Tibial nerve (tissue), 4 donors: ENCODE data around the gene NRXN3. TPM values are rescaled to one million over a fixed set of nuclear protein-coding genes. Genes with fewer than 3 reads are reported as not detected.

Source experiments
- DNase-seq, 2 donors: peaks; one replicate each; pipeline ENCODE4 v3.0.0-alpha.2; 2019; ENCODE audit warnings: low spot score in 2 of 2
- H3K27ac ChIP-seq, 4 donors: fragments of 200-600 bp; sonication (generic) in 3 of 4; one replicate each; pipeline ENCODE4 v1.5.1; 2017 to 2019; ENCODE audit warnings: mild to moderate bottlenecking in 1 of 4
- H3K27me3 ChIP-seq, 2 donors: fragments of 200-600 bp; sonication (generic) in 1 of 2; one replicate each; pipeline versions ENCODE4 v1.5.1 to v1.6.0; 2017 to 2019
- H3K36me3 ChIP-seq, 3 donors: fragments of 200-600 bp; sonication (generic); one replicate each; pipeline ENCODE4 v1.5.1; 2018 to 2019
- H3K4me1 ChIP-seq, 4 donors: fragments of 200-600 bp; sonication (generic) in 3 of 4; one replicate each; pipeline ENCODE4 v1.5.1; 2017 to 2019
- H3K4me3 ChIP-seq, 4 donors: fragments of 200-600 bp; sonication (generic) in 3 of 4; one replicate each; pipeline ENCODE4 v1.5.1; 2017 to 2019; ENCODE audit warnings: mild to moderate bottlenecking in 1 of 4, moderate library complexity in 1 of 4
- H3K9me3 ChIP-seq, 4 donors: fragments of 200-600 bp; sonication (generic) in 3 of 4; one replicate each; pipeline ENCODE4 v1.5.1; 2017 to 2019
- EP300 ChIP-seq, 2 donors: sonication (generic); formaldehyde crosslinking; IDR thresholded peaks; one replicate each; pipeline ENCODE4 v1.6.1; 2017; ENCODE audit warnings: antibody characterized with exemption in 2 of 2, mild to moderate bottlenecking in 1 of 2
- POLR2A ChIP-seq, 2 donors: fragments of 450-650 bp; IDR thresholded peaks; one replicate each; pipeline ENCODE4 v1.6.1; 2017; ENCODE audit warnings: antibody characterized with exemption in 2 of 2, mild to moderate bottlenecking in 2 of 2, moderate library complexity in 2 of 2
- WGBS, 2 donors: methylation state at CpG; one replicate each; pipeline ENCODE4 v1.1.5; 2018; 5-methylcytosine and 5-hydroxymethylcytosine counted together
- total RNA-seq, 4 donors: library from RNA; depleted of rRNA; stranded (reverse); fragments of >200 nt; gene quantifications; one replicate each; pipeline ENCODE4 v1.1.0, GENCODE V29; 2016
- TF ChIP-seq, protein P1 (sequence below), 5 experiments: fragments of 200-600 bp in 3 of 5; fragments of 450-650 bp in 2 of 5; sonication (generic) in 3 of 5; IDR thresholded peaks; one replicate each; pipeline ENCODE4 v1.5.1; 2016 to 2019; ENCODE audit warnings: antibody characterized with exemption in 5 of 5, mild to moderate bottlenecking in 3 of 5, moderate library complexity in 2 of 5

Gene NRXN3
- total RNA-seq, 4 donors from 2014 or later, result 16.7 to 52.2 (median 19.7) TPM

DNA sequence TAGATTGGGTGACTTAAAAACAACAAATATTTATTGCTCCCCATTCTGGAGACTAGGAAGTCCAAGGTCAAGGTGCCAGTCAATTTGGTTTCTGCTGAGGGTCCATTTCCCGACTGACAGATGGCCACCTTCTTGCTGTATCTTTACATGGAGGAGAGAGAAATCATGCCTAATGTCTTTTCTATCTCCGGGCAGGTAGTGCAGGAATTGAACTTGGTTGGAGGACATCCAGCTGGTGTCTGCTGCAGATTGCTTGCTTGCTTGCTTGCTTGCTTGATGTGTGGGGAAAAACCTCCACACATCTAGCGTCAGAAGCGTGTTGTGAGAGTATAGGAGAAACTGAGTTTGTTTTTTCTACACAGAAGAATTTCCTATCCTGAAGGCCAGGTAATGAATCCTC lies 1479.7 kb downstream of the NRXN3 start:
- no peak overlapping the region for H3K27ac ChIP-seq
- 89% methylated on average over 4 of the region's 4 CpGs for WGBS, 2 donors

DNA sequence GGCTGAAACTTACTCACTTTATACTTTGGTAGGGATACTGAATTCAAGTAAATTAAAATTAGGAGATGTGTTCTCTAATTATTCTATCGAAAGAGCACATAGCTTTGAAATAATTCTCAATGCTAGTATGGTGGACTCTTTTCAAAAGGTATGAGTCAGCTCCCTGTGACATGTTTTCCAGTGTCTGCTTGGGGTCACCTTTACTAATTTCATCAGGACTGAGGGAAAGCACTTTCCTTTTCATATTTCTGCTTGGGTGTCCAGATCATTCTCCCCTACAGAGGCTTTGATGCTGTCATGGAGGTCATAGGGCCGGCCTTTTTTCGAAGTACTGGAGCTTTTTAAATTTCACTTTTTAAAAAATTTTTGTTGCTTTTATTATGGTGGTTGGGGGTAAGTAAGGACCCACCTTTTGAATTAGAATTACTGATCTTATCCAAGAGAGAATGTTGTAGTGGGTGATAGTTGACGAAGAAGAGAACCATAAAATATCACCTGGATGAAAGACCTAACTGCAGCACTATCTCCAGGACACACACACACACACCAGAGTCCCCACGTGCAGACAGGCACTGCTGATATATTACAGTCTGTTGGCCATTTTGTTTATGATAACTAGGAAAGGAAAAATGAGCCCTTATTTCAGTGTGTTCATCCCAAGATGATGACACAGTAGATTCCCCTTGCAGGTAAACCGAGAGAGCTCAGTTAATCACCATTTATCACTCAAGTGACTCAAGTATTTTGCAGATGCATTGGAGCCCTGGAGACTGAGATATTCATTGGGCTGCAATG lies 1482.5 kb downstream of the NRXN3 start:
- WGBS, 2 donors, result 87 to 88% methylated on average over 6 of the region's 6 CpGs
- Histone ChIP-seq H3K4me3 (no peak overlapping the region), H3K36me3 (no peaks in the 10 kb centered on the region), H3K9me3 (peaks cover 0 to 4% (median 2%) of the 10 kb centered on the region in 4 donors), H3K27me3 (no peaks in the 10 kb centered on the region), H3K27ac (no peak overlapping the region), H3K4me1 (no peaks in the 10 kb centered on the region)
- TF ChIP-seq POLR2A (IDR thresholded peaks at IDR 0.05) (no peak), EP300 (IDR thresholded peaks at IDR 0.05) (no peak)
- TF ChIP-seq, protein P1, sequence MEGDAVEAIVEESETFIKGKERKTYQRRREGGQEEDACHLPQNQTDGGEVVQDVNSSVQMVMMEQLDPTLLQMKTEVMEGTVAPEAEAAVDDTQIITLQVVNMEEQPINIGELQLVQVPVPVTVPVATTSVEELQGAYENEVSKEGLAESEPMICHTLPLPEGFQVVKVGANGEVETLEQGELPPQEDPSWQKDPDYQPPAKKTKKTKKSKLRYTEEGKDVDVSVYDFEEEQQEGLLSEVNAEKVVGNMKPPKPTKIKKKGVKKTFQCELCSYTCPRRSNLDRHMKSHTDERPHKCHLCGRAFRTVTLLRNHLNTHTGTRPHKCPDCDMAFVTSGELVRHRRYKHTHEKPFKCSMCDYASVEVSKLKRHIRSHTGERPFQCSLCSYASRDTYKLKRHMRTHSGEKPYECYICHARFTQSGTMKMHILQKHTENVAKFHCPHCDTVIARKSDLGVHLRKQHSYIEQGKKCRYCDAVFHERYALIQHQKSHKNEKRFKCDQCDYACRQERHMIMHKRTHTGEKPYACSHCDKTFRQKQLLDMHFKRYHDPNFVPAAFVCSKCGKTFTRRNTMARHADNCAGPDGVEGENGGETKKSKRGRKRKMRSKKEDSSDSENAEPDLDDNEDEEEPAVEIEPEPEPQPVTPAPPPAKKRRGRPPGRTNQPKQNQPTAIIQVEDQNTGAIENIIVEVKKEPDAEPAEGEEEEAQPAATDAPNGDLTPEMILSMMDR (IDR thresholded peaks at IDR 0.05), result no peak
- DNase-seq, result no peak

More for the DNA sequence above, 1479.7 kb downstream of the NRXN3 start:
- Histone ChIP-seq H3K36me3 (no peaks in the 10 kb centered on the region), H3K9me3 (peaks cover 0 to 4% (median 2%) of the 10 kb centered on the region in 4 donors), H3K4me3 (no peak overlapping the region), H3K27me3 (no peaks in the 10 kb centered on the region), H3K4me1 (no peaks in the 10 kb centered on the region)
- no peak for DNase-seq
- TF ChIP-seq POLR2A (IDR thresholded peaks at IDR 0.05) (no peak), EP300 (IDR thresholded peaks at IDR 0.05) (no peak)
- TF ChIP-seq, protein P1 (IDR thresholded peaks at IDR 0.05), result no peak

DNA sequence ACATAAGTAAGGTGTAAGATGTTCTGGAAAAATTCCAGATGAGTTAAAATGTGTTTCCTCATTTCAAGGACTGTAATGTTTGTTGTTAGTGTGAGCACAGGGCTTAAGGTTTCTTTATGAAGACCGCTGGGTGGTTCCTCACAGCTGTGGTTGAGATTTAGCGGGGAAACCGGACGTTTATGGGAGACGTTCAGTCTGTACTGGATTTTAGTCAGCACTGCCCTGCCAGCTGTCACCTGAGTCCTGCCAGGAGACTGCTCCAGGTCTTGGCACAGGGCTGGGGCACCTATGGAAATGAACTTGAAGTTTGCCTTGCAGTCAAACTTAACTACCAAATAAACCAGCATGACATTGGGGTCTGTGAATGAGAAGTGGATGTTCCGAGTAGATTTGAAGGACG lies 1485.9 kb downstream of the NRXN3 start:
- TF ChIP-seq EP300 (IDR thresholded peaks at IDR 0.05) (no peak), POLR2A (IDR thresholded peaks at IDR 0.05) (no peak)
- TF ChIP-seq, protein P1 (IDR thresholded peaks at IDR 0.05), result no peak
- H3K27ac ChIP-seq, result no peak overlapping the region
- no peaks in the 10 kb centered on the region for H3K27me3 ChIP-seq
- peaks cover 0 to 4% (median 2%) of the 10 kb centered on the region in 4 donors for H3K9me3 ChIP-seq
- WGBS, 2 donors, result 79 to 84% methylated on average over 7 of the region's 7 CpGs
- DNase-seq, result no peak
- no peaks in the 10 kb centered on the region for H3K4me1 ChIP-seq
- H3K36me3 ChIP-seq, result no peaks in the 10 kb centered on the region
- H3K4me3 ChIP-seq, result no peak overlapping the region

- Histone ChIP-seq H3K4me3 (no peak overlapping the region), H3K4me1 (no peaks in the 10 kb centered on the region), H3K36me3 (no peaks in the 10 kb centered on the region), H3K9me3 (peaks cover 0 to 4% (median 2%) of the 10 kb centered on the region in 4 donors), H3K27ac (no peak overlapping the region), H3K27me3 (no peaks in the 10 kb centered on the region)
- TF ChIP-seq, protein P1 (IDR thresholded peaks at IDR 0.05), result no peak
- no peak for TF ChIP-seq EP300 (IDR thresholded peaks at IDR 0.05)
- no peak for TF ChIP-seq POLR2A (IDR thresholded peaks at IDR 0.05)
- no peak for DNase-seq
- WGBS, 2 donors, result 87 to 92% methylated on average over 7 of the region's 7 CpGs
Observed at GRCh38 chr14:79656496-79656895, 1486.3 kb downstream of the NRXN3 start.

GRCh38 chr14:79658221-79658620 lies 1488.0 kb downstream of the NRXN3 start:
- no peak for DNase-seq
- Histone ChIP-seq H3K4me3 (no peak overlapping the region), H3K27ac (no peak overlapping the region), H3K36me3 (no peaks in the 10 kb centered on the region), H3K9me3 (peaks cover 0 to 4% (median 2%) of the 10 kb centered on the region in 4 donors), H3K4me1 (no peaks in the 10 kb centered on the region), H3K27me3 (no peaks in the 10 kb centered on the region)
- 43 to 52% methylated on average over 5 of the region's 5 CpGs for WGBS, 2 donors
- TF ChIP-seq EP300 (IDR thresholded peaks at IDR 0.05), result no peak
- no peak for TF ChIP-seq POLR2A (IDR thresholded peaks at IDR 0.05)
- TF ChIP-seq, protein P1 (IDR thresholded peaks at IDR 0.05), result no peak
